ENCODE data around the gene DUSP3.
"Not testable (repeated sequence)": the region's sequence is repeated elsewhere in the genome, so short reads cannot be mapped to it uniquely, and the experiment has no call there.

Gene DUSP3

GRCh38 chr17:43799047-43799446, 20.3 kb upstream of the DUSP3 start:
- DNase-seq, result no peak

- peak in 1 of 2 experiments; percentile 3 for DNase-seq
Observed at GRCh38 chr17:43798024-43798423, 19.2 kb upstream of the DUSP3 start.

GRCh38 chr17:43792668-43793067, 13.9 kb upstream of the DUSP3 start:
- DNase-seq, result not testable (repeated sequence)

DNA sequence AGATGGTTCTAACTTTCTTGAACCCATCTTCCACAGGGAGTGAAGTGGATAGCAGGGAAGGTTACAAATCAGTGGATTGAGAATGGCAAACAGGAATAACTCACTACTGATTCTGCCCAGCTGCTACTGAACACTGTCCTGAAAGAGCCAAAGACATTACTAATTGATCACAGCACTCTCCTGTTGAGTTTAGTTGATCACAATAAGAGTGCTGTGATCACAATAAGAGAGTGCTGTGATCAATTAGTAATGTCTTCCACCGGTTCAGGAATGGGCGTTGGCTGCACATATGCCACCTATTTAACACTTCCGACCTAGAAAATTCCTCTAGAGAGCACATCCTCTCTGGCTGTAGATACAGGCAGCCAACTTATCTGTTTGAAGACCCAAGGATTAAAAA, 12.8 kb upstream of the DUSP3 start:
- peak; percentile 73 to 80 for DNase-seq

DNA sequence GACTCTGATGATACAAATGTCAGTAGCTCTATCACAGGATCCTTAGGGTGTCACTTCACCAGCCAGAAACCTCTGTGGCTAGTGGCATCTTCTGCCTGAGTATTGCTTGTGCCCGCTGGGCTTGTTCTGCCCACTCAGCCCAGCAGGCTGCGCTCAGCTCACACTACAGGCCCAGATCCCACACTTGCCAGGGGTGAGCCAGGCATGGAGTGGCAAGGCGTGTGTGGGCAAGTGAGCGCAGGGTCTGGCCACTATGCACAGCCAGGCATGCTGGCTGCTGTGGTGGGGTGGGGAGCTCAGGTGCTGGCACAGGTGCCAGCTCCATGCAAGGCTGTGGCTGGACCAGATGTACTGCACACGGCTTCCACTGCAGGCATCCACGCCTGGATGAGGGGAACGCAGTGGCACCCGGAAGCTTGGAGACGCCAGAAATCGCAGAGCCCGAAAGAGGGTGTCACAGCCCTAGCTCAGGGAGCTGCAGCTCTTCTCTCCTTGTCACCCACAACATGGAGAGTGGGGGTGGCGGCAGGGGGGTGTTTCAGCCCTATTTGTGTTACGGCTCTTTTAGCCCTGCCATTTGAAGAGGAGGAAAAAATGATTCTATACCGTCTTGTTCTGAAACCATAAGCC, 11.6 kb upstream of the DUSP3 start:
- peak; percentile 61 to 82 for DNase-seq

GRCh38 chr17:43789482-43789881, 10.7 kb upstream of the DUSP3 start:
- DNase-seq, result no peak

DNA sequence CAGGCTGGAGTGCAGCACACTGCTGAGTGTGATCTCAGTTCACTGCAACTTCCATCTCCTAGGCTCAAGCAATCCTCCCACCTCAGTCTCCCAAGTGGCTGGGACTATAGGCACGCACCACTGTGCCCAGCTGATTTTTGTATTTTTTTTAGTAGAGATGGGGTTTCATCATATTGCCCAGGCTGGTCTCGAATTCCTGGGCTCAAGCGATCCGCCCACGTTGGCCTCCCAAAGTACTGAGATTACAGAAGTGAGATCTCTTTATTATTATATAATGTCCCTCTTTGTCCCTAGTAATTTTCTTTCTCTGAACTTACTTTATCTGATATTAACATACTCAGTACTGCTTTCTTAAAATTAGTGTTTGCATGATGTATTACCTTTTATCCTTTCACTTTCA, 9.8 kb upstream of the DUSP3 start:
- no peak for DNase-seq

DNA sequence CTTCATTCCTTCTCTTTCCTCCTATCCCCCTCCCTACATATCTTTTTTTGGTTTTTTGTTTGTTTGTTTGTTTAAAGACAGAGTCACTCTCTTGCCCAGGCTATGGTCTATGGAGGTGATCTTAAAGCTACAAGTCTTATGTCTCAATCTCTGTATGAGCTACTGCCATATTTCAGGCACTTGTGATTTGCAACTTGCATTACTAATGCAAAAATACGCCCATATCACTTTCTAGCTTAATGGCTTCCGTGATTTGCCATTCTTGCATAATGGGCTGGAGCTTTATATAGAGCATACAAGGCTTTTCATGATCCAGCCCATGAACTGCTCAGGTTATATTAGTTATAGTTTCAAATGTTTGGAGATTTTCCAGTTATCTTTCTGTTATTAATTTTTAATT, 9.0 kb upstream of the DUSP3 start:
- no peak for DNase-seq

DNA sequence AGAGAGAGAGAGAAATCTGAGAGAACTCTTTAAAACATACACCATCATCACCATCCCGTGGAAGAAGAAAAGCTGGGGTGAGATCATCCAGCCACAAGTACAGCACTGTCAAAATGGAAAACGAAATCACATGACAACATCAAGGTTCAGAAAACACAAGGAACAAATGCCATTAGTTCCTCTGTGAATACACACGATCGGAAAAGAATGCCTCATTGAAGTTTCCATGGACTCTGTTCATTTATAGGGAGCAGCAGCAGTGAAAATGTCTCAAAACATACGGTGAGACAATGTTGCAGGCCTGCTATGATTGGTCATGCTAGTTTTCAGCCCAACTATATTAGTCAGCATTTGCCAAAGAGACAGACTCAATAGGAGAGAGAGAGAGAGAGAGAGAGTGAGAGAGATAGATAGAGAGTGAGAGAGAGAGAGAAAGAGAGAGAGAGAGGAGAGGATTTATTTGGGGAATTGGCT, 5.9 kb upstream of the DUSP3 start:
- DNase-seq, result no peak

DNA sequence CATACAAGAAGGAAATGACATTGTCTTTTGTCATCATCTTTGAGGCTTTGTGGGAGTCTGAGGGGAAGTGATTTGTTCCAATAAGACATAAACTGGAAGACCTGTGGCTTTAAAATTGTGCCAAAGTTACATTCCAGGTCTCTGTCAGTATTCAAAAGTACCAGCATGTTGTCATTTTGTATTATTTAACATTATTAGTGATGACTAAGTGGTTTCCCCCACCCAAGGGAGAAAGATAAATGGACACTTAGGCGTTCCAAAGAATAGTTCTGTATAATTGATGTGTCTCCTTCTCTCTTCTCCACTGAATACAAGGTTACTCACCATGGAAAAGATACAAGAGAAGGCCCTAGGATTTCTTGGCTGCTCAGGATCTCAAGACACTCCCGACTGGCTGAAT, 5.3 kb upstream of the DUSP3 start:
- no peak for DNase-seq

GRCh38 chr17:43782913-43783680, 4.3 kb upstream of the DUSP3 start:
- DNase-seq, result no peak

DNA sequence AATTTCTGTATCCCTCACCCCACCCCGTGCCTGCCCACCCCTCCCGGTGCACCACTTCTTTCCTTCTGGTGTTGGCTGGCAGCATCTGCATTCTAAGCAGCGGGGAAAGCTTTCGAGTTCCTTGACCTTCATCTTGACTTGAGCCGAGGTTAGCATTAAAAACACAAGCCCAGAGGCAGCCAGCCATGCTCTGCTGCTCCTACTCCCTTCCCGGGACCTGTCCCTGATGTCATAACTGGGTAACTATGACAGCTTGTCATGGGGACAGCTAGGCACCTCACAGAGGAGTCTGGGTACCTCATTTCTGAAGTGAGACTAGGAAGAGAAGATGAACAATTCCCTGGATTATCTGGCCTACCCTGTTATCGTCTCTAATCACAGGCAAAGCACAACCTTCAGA, 1.4 kb upstream of the DUSP3 start, which contains the start of gene CFAP97D1:
CFAP97D1 (plus strand) TSS at position 301 of the 400 bp plus-strand sequence; CDS start at position 329, 28 bp downstream.
- DNase-seq, result no peak

DNA sequence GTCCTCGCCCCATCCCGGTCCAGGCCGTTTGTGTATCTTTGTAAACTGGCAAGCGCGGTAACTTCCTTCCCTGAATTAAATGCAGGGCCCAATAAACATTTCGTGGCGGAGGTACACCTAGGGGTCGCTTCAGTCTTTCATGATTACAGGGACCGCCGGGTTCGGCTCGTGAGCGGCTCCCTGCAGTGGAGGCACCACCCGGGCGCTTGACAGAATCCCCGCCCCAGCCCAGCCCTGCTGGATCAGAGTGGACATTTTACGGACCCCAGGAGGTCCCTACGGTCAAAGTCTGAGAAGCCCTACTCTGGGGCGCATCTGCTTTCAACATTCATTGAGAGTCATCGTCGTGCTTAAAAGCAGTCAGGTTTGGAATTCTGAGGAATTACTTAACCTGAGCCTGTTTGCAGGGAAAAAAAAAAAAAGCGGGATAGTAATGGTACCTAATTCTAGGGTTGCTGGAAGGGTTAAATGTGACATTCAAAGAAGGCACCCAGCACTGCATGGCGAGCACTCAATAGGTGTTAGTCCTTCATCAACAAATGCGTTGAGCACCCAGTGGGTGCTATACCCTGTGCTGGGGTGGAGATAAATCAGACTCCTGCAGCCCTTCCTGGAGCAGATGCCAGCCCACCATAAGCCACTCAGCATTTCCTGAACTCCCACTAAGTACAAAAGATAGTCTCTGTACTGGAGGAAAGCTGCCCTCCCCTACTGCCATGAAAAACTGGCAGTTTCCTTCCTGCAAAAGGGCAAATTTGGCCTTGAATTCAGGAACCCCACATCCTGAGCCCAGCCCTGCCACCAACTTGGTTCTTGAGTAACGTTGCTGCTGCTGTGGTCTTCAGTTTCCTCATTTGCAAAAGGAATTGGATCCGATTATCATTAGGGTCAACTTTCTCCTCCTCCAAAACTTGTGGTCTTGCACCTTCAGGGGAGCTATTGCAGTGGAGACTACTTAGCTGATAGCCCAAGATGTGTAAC, 658 bp upstream of the DUSP3 start:
- peak in 1 of 2 experiments; percentile 33 for DNase-seq

- no peak for DNase-seq
Observed at GRCh38 chr17:43774304-43775250, 4.2 kb downstream of the DUSP3 start.

DNA sequence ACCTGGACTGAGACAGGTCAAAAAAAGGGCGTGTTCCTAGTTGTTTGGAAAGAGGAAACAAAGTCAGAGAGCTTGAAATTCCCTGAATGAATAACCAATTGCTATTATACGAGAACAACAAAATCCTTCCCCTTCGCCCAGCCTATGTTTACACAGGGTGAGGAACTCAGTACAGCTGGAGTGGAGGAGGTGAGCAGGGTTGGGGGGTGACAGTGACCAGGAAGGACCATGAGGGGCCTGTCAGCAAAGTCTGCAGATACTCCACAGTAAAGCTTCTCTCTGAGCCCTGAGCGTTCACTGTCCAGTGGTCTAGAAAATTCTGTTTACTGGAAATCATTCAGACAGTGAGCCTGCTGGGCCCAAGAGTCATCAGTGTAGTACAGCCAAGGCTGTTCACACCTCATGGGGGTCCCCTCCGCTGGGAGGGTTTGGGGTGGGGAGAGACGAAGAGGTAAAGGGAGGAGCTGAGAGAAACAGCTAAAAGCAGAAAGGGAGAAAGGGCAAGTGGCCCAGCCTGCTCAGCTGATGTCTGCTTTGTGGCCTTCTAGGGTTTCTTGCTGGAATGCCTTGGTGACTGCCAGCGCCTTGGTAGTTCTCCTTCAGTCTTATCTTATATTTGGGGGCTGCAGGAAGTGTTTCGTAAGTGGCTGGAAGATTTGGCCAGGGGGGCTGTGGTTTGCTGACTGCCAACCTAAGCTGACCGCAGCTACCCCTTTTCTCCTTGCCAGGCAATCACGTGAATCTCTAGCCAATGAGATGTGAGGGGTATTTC, 5.7 kb downstream of the DUSP3 start:
- DNase-seq, result no peak

DNA sequence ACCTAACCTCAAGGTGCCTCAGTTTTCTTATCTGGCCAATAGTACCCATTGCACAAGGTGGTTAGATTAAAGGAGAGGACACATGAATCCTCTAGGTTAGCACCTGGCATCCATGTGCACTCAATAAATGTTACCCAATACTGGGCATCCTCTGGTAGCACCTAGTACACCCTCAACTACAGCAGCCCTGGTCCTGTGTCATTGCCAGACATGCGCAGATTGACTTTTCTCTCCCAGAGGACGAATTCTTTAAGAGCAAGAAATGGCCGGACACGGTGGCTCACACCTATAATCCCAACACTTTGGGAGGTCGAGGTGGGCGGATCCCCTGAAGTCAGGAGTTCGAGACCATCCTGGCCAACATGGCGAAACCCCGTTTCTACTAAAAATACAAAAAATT, 7.3 kb downstream of the DUSP3 start:
- DNase-seq, result no peak

GRCh38 chr17:43770957-43771356, 7.8 kb downstream of the DUSP3 start:
- DNase-seq, result no peak

- DNase-seq, result no peak
Observed at GRCh38 chr17:43769859-43770258, 8.9 kb downstream of the DUSP3 start.

GRCh38 chr17:43769426-43769825, 9.4 kb downstream of the DUSP3 start:
- no peak for DNase-seq

DNA sequence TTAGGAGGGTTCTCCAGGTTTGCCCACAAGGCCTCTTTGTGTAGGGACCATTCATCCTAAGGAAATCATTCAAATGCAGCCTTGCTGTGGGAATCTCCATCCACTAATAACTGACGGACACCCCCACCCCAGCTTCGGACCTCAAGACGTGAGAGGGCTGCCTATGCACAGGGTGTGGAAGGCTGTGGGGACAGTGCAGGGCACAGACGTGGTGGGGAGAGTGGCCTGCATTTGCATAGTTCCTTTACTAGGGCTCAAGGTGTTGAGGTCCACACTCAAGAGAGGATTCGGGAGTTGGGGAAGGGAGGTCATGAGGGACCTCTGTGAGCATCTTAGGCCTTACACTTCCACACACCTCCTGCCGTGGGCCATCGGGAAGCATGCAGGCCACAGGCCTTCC, 9.8 kb downstream of the DUSP3 start:
- no peak for DNase-seq

- no peak for DNase-seq
Observed at GRCh38 chr17:43768382-43768781, 10.4 kb downstream of the DUSP3 start.

All from SHP77 (cell line).